Measurements from ENCODE around the gene SSC4D. TPM values are rescaled to one million over a fixed set of nuclear protein-coding genes. Genes with fewer than 3 reads are reported as not detected.

The SSC4D gene
- total and polyA plus RNA-seq, 9 of the 15 experiments (the other 6 are each of a cell fraction or from before 2014, with no cell fraction given): 0.06 to 1.1 (median 0.85) TPM; not detected in 1

DNA sequence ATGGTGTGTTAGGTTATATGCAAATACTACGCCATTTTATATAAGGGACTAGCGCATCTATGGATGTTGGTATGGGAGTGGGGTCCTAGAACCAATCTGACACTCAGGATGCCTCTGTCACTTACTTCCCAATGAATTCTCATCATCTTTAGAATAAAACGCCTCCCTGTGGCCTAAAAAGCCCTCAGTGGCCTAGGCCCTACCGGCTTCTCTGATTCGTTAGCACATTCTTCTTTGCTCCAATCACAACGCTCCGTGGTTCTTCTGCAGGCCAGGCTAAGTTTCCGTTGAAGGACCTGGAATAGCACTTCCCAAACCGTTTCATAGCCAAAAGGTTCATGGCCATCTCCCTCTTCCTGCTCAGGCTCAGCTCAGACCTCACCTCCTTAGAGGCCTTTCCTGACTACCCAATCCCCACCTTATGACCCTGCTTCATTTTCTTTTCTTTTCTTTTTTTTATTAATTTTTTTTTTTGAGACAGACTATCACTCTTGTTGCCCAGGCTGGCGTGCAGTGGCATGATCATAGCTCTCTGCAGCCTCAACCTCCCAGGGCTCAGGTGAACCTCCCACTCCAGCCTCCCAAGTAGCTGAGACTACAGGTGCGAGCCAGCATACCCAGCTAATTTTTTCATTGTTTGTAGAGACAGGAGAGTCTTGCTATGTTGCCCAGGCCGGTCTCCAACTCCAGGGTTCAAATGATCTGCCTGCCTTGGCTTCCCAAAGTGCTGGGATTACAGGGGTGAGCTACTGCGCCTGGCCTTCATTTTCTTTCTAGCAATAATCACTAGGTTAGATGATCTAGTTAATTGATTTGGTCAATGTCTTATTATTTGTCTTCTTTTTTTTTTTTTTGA lies 26.2 kb downstream of the SSC4D start (continued):
- TF ChIP-seq ZNF609 (CRISPR knock-in tag; IDR thresholded peaks at IDR 0.05; ENCODE audit: borderline replicate concordance): no peak
- no peak for TF ChIP-seq MAFF (IDR thresholded peaks at IDR 0.05; ENCODE audit: low read length)
- TF ChIP-seq SRSF7 (optimal IDR thresholded peaks at IDR 0.05; ENCODE audit: low read depth, low read length): no peak
- TF ChIP-seq ZNF280A (IDR thresholded peaks at IDR 0.05; ENCODE audit: low read depth, partially characterized antibody): no peak
- no peak for TF ChIP-seq ZNF717 (CRISPR knock-in tag; IDR thresholded peaks at IDR 0.05)
- TF ChIP-seq HNRNPUL1 (IDR thresholded peaks at IDR 0.05; ENCODE audit: low read length): no peak
- no peak for TF ChIP-seq TCFL5 (CRISPR knock-in tag; conservative IDR thresholded peaks at IDR 0.05)
- no peak for TF ChIP-seq ZNF133 (CRISPR knock-in tag; IDR thresholded peaks at IDR 0.05)
- TF ChIP-seq MYNN (IDR thresholded peaks at IDR 0.05): no peak
- no peak for TF ChIP-seq MYNN (CRISPR knock-in tag; IDR thresholded peaks at IDR 0.05)
- TF ChIP-seq SMAD1 (IDR thresholded peaks at IDR 0.05; ENCODE audit: low read depth, low read length, partially characterized antibody): peak; percentile 76
- TF ChIP-seq, protein P1, sequence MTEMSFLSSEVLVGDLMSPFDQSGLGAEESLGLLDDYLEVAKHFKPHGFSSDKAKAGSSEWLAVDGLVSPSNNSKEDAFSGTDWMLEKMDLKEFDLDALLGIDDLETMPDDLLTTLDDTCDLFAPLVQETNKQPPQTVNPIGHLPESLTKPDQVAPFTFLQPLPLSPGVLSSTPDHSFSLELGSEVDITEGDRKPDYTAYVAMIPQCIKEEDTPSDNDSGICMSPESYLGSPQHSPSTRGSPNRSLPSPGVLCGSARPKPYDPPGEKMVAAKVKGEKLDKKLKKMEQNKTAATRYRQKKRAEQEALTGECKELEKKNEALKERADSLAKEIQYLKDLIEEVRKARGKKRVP (CRISPR knock-in tag; IDR thresholded peaks at IDR 0.05): no peak
- no peak for TF ChIP-seq RFX5 (IDR thresholded peaks at IDR 0.05; ENCODE audit: low read depth, low read length)
- no peak for TF ChIP-seq ZNF431 (CRISPR knock-in tag; IDR thresholded peaks at IDR 0.05)
- no peak for TF ChIP-seq MTF1 (CRISPR knock-in tag; IDR thresholded peaks at IDR 0.05; ENCODE audit: borderline replicate concordance)
- no peak for TF ChIP-seq NCOA6 (IDR thresholded peaks at IDR 0.05)
- no peak for TF ChIP-seq FOXP1 (CRISPR knock-in tag; IDR thresholded peaks at IDR 0.05)
- TF ChIP-seq POLR3G (IDR thresholded peaks at IDR 0.05; ENCODE audit: extremely low read depth, insufficient read length, insufficient replicate concordance): no peak
- TF ChIP-seq HDAC6 (IDR thresholded peaks at IDR 0.05; ENCODE audit: low read depth, low read length): no peak
- peak; percentile 43; the same call in 1 of the 2 replicates for TF ChIP-seq SMAD4 (CRISPR knock-in tag; conservative IDR thresholded peaks at IDR 0.05)
- TF ChIP-seq PRPF4 (IDR thresholded peaks at IDR 0.05; ENCODE audit: insufficient read depth, low read depth, low read length, poor library complexity, severe bottlenecking): no peak

All from K562 (cell line).